Dermis blood vessel endothelial cell (primary cell): ENCODE results near the gene IRX4. TPM values are rescaled to one million over a fixed set of nuclear protein-coding genes. Genes with fewer than 3 reads are reported as not detected.

ENCODE experiments used
- DNase-seq: peaks from one replicate; pipeline ENCODE4 v3.0.0; 2010
- total RNA-seq: library from RNA; depleted of rRNA; stranded (reverse); fragments of >200 nt; gene quantifications from 2 replicates; pipeline ENCODE4 v1.2.3, GENCODE V29; 2014

Gene IRX4
- total RNA-seq, 1 donor from 2014 or later = not detected

GRCh38 chr5:1913578-1913977 is 30.9 kb upstream of the IRX4 start:
- DNase-seq = no peak

GRCh38 chr5:1912951-1913565 is 30.3 kb upstream of the IRX4 start:
- DNase-seq = no peak

GRCh38 chr5:1911773-1912235 is 29.1 kb upstream of the IRX4 start:
- no peak for DNase-seq

GRCh38 chr5:1910861-1911772 is 28.4 kb upstream of the IRX4 start:
- no peak for DNase-seq

- DNase-seq = no peak
Observed at GRCh38 chr5:1910081-1910760, 27.5 kb upstream of the IRX4 start.

GRCh38 chr5:1909346-1909985 is 26.7 kb upstream of the IRX4 start:
- no peak for DNase-seq

GRCh38 chr5:1908931-1909330 is 26.2 kb upstream of the IRX4 start:
- no peak for DNase-seq

GRCh38 chr5:1907616-1908015 is 24.9 kb upstream of the IRX4 start:
- DNase-seq = no peak

- no peak for DNase-seq
Observed at GRCh38 chr5:1905108-1905507, 22.4 kb upstream of the IRX4 start.

GRCh38 chr5:1901983-1902382 is 19.3 kb upstream of the IRX4 start:
- no peak for DNase-seq

- no peak for DNase-seq
Observed at GRCh38 chr5:1901061-1901460, 18.3 kb upstream of the IRX4 start.

GRCh38 chr5:1899201-1899600 is 16.5 kb upstream of the IRX4 start:
- no peak for DNase-seq

- no peak for DNase-seq
Observed at GRCh38 chr5:1897816-1898450, 15.2 kb upstream of the IRX4 start.

- no peak for DNase-seq
Observed at GRCh38 chr5:1897386-1897785, 14.7 kb upstream of the IRX4 start.

- no peak for DNase-seq
Observed at GRCh38 chr5:1896602-1897376, 14.1 kb upstream of the IRX4 start.

- no peak for DNase-seq
Observed at GRCh38 chr5:1895739-1896420, 13.2 kb upstream of the IRX4 start.

- DNase-seq = no peak
Observed at GRCh38 chr5:1894243-1894642, 11.5 kb upstream of the IRX4 start.

- no peak for DNase-seq
Observed at GRCh38 chr5:1893754-1894153, 11.0 kb upstream of the IRX4 start.

GRCh38 chr5:1892685-1893445 is 10.1 kb upstream of the IRX4 start:
- no peak for DNase-seq

- no peak for DNase-seq
Observed at GRCh38 chr5:1892211-1892610, 9.5 kb upstream of the IRX4 start.
